ENCODE data around the gene TIMELESS.
"Not testable (repeated sequence)": the region's sequence is repeated elsewhere in the genome, so short reads cannot be mapped to it uniquely, and the experiment has no call there.

Gene TIMELESS

GRCh38 chr12:56468216-56469006 is 19.2 kb upstream of the TIMELESS start, which contains the start of gene SPRYD4:
TSS of gene SPRYD4 (plus strand) at chr12:56468578. CDS start at chr12:56468592, 14 bp downstream.
- DNase-seq, result peak; percentile 71

- DNase-seq, result no peak
Observed at GRCh38 chr12:56462565-56462964, 13.3 kb upstream of the TIMELESS start.

- no peak for DNase-seq
Observed at GRCh38 chr12:56461235-56462159, 12.3 kb upstream of the TIMELESS start.

- DNase-seq, result no peak
Observed at GRCh38 chr12:56457817-56458216, 8.6 kb upstream of the TIMELESS start.

GRCh38 chr12:56454557-56454956 is 5.3 kb upstream of the TIMELESS start, which contains the start of gene MIP:
TSS of gene MIP (minus strand) at chr12:56454657. CDS start at chr12:56454613, 44 bp downstream.
- no peak for DNase-seq

- DNase-seq, result no peak
Observed at GRCh38 chr12:56451147-56451546, 1.9 kb upstream of the TIMELESS start.

- no peak for DNase-seq
Observed at GRCh38 chr12:56450241-56450640, 1.0 kb upstream of the TIMELESS start.

- no peak for DNase-seq
Observed at GRCh38 chr12:56449622-56449984, 377 bp upstream of the TIMELESS start.

GRCh38 chr12:56443208-56443607 is 6.0 kb downstream of the TIMELESS start:
- DNase-seq, result not testable (repeated sequence)

GRCh38 chr12:56437430-56438176 is 11.6 kb downstream of the TIMELESS start:
- DNase-seq, result no peak

GRCh38 chr12:56434828-56435227 is 14.4 kb downstream of the TIMELESS start:
- DNase-seq, result no peak

- DNase-seq, result no peak
Observed at GRCh38 chr12:56431850-56432249, 17.4 kb downstream of the TIMELESS start.

GRCh38 chr12:56431288-56431687 is 17.9 kb downstream of the TIMELESS start:
- no peak for DNase-seq

GRCh38 chr12:56425940-56426438 is 23.2 kb downstream of the TIMELESS start:
- DNase-seq, result no peak

GRCh38 chr12:56425193-56425592 is 24.0 kb downstream of the TIMELESS start:
- no peak for DNase-seq

GRCh38 chr12:56420411-56420810 is 28.8 kb downstream of the TIMELESS start:
- no peak for DNase-seq

GRCh38 chr12:56417739-56418138 is 31.5 kb downstream of the TIMELESS start:
- no peak for DNase-seq

- no peak for DNase-seq
Observed at GRCh38 chr12:56414401-56414800, 34.8 kb downstream of the TIMELESS start.

GRCh38 chr12:56413392-56413791 is 35.8 kb downstream of the TIMELESS start:
- DNase-seq, result no peak

GRCh38 chr12:56411781-56412639 is 37.2 kb downstream of the TIMELESS start:
- DNase-seq, result no peak

GRCh38 chr12:56410768-56411167 is 38.5 kb downstream of the TIMELESS start:
- DNase-seq, result no peak
